ENCODE measurements around the gene ANKLE2.
"Not testable (repeated sequence)": the region's sequence is repeated elsewhere in the genome, so short reads cannot be mapped to it uniquely, and the experiment has no call there.

ANKLE2 gene

DNA sequence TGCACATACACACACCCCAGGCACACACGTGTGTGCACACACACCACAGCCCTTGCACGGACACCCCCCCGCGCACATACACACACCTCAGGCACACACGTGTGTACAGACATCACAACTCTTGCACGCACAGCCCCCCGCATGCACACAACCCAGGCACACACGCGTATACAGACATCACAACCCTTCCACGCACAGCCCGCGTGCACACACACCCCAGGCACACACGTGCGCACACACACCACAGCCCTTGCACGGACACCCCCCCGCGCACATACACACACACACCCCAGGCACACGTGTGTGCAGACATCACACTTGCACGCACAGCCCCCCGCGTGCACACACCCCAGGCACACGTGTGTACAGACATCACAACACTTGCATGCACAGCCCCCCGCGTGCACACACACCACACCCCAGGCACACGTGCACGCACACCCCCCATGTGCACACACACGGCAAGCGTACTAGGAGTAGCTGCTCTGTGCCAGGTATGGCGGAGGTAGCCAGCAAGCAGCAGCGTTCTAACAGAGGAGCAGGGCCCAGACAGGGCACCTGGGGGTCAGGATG is 18.2 kb upstream of the ANKLE2 start:
- DNase-seq (ENCODE audit: extremely low spot score, insufficient read length, low read depth) (no peak), FAIRE-seq (no peak)

DNA sequence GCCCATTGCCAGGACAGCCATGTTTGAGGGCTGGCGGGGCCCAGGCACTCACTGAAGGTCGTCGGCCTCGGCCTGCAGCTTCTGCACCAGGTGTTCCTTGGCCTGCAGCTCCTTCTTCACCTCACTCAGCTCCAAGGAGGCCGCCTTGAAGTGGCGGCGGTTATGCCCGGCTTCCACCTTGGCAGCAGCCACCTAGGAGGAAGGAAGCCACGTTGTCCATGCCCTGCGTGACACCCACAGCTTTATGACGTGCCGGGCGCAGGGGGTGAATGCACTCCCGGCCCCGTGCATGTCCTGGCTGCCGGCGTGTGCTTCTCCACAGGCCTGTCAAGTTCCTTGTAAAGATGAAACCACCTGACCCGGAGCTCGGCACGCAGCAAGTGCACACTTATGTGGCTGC is 16.0 kb upstream of the ANKLE2 start:
- DNase-seq (ENCODE audit: extremely low spot score, insufficient read length, low read depth) (no peak), FAIRE-seq (no peak)

DNA sequence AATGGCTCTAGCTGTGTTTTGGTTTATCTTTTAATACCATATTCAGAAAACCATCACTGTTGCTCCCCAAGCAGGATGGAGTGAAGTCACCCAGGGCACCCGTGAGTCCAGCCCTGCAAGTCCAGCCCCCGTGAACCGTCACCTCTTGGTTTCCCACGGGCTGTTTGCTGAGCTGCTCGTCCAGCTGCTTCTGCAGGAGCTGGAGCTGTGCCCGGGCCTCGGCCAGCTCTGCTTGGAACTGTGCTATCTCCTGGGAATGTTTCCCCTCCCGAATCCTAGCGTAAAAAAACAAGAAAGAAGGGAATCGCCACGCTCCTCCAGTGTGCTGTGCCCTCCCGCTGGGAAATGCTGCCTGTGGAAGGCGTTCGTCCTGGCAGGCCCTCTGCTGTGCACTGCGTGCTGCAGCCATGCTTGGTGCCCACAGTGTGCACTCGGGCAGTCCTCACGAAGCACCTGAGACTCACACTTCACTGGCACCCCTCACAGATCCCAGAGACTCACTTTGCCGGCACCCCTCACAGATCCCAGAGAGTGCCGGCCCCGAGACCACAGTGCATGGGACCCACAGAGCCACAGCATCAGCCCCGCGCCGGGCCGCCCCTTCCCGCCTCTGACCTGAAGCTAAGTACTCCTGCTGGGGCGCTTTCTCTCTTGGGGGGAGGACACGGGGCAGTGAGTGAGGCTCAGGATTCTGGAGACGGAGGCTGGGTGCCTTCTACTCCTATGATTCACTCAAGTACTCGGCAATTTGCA is 15.4 kb upstream of the ANKLE2 start:
- DNase-seq (ENCODE audit: extremely low spot score, insufficient read length, low read depth) (no peak), FAIRE-seq (no peak)

DNA sequence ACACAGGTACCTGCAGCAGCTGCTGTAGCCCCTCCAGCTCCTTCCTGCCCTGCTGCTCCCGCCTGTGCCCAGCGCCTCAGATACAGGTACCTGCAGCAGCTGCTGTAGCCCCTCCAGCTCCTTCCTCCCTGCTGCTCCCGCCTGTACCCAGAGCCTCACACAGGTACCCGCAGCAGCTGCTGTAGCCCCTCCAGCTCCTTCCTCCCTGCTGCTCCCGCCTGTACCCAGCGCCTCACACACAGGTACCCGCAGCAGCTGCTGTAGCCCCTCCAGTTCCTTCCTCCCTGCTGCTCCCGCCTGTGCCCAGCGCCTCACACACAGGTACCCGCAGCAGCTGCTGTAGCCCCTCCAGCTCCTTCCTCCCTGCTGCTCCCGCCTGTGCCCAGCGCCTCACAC is 14.6 kb upstream of the ANKLE2 start:
- not testable (repeated sequence) for DNase-seq (ENCODE audit: extremely low spot score, insufficient read length, low read depth); FAIRE-seq

DNA sequence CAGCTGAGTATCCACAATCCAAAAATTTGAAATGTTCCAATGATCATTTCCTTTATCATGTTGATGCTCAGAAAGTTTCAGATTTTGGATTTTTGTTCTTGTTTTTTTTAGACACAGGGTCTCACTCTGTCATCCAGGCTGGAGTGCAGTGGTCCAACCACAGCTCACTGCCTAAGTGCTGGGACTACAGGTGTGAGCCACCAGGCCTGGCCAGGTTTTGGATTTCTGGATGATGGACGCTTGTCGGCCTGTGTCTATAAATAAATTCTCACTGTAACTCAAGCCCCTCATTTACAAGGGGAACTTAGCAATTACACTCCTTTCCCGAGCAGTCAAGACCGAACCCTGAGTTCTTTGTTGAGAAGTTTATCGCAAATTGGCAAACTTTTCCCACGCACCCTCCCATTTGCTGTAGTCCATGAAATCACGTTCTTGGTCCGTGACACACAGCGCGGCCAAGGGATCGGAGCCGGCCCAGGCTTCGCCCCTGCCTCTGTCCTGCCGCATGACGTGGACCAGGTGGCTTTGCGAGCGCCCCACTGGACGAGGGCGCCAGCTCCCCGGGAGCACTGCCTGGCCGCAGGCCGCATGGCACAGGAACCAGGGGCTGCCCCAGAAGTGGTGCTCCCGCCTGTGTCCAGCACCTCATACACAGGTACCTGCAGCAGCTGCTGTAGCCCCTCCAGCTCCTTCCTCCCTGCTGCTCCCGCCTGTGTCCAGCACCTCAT is 14.0 kb upstream of the ANKLE2 start:
- FAIRE-seq, result no peak
- DNase-seq (ENCODE audit: extremely low spot score, insufficient read length, low read depth), result no peak

DNA sequence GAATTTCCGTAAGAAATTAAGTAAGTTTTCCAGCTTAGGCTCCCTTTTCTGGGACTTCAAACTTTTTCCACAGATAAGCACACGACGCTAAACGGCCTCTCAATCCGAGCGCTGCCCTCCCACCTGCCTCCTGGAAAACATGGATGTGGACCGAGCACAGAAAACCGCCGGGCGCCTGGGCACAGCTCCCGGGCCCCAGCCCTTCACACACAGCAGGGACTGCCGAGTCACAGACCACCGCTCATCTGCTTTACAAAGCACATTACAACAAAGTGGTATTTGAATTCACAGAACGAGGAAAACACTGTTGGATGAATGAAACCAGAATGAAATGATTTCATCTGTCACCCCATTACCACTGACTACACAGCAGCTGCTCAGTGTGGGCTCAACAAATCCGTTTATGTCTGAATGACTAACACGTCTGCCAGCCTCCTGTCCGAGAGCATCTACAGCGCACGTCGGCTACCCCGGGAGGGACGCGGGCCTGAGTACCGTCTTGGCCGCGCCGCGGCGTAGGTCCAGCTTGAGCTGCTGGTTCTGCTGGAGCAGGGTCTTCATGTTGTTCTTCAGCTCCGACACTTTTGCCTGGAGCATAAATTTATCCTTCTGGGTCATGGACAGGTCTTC is 13.1 kb upstream of the ANKLE2 start:
- no peak for FAIRE-seq

DNA sequence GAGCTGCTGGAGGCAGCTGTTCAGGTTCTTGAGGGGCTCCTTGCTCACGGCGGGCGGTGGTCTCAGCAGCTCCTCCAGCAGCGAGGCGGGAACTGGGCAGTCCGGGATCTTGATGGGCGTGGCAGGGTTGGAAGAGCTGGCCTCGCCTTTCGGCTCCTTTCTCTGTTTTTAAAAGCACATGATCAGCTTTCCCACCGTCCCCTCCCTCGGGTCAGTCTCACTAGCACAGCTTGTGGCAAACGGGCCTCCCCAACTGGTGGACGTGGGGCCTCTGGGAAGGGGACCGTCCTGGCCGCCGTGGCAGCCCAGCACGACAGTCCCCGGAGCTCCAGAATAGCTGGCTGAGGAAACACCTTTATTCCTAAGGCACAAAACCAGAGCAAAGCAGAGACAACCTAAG is 12.5 kb upstream of the ANKLE2 start:
- no peak for FAIRE-seq

More for the DNA sequence above, 13.1 kb upstream of the ANKLE2 start:
- no peak for DNase-seq (ENCODE audit: extremely low spot score, insufficient read length, low read depth)

DNA sequence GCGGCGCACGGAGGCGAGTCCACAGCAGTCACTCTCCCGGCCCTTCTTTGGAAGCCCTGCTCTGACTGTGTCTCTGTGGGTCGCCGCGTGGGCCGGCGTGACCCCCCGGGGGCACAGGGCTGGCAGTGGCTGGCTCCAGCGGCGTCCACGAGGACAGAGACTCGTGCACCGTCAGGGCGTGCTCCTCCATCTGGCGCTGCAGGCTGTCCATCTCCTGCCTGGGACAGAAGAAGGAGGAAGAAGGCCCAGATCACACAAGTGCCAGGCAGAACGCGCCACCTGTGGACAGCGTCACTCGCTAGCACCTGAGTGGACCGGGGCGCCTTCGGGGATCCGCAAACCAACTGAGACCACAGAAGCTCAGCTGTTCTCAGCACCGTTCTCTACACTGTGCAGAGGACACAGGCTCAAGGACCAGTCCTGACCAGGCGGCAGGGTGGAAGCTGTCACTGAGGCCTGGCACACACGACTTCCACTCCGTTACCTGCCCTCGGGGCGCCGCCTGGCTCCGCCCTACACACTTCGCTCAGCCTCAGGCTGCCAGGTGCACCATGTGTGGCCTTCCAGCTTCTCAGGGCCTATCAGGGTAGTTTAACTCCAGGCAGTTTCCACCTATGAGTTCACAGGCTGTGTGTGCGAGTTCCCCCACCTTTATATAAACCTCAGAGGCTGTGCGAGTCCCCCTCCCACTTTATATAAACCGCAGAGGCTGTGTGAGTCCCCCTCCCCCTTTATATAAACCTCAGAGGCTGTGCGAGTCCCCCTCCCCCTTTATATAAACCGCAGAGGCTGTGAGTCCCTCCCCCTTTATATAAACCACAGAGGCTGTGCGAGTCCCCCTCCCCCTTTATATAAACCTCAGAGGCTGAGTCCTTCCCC is 11.7 kb upstream of the ANKLE2 start:
- FAIRE-seq (no peak), DNase-seq (ENCODE audit: extremely low spot score, insufficient read length, low read depth) (no peak)

More for the DNA sequence above, 12.5 kb upstream of the ANKLE2 start:
- DNase-seq (ENCODE audit: extremely low spot score, insufficient read length, low read depth), result no peak

DNA sequence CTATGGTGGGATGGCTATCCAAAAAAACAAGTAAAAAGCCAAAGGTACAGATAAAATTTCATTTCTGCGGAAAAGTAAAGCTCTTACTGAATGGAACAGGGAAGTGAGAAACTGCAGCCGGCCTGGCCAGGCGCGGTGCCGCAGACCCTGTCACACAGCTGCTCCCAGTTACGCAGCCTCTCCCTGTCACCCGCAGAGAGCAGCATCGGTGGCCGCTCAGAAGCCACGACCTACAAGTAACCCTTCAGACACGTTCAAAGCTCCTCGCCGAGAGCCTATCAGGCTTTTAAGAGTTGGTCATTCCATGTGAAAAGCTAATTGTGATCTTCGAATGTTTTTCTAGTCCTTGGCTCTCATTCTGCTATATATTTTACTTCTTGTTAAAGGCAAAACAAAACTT is 11.0 kb upstream of the ANKLE2 start:
- DNase-seq (ENCODE audit: extremely low spot score, insufficient read length, low read depth) (no peak), FAIRE-seq (peak; percentile 57)

DNA sequence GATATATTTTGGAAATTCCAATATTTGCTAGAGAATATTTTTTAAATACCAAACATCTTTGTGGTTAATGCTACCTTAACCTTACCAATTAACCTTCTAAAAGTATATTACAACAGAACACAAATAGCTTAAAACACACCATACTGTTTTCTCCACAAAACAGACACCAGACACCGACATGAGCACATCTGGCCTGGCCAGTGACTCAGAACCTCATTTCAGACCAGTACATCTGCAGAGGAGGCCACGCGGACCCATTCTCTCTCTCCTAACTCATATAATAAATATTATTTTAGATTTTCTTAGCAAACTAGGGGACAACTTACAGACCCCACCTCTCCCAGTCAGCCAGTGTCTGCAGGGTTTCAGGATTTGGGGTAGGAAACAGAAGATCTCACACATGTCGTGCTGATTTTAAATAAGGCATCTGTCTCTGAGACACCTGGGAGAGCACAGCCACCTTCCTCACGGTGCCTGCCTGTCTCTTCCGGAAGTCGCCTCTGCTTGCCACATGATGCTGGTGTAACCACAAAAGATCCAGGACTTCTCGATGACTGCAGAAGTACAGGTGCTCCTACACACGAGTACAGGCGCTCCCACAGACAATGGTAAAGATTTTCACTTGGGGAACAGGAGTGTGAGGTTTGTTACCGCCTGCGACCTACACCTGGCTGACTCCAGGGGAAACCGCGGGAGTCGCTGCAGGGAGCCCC is 9.7 kb upstream of the ANKLE2 start:
- FAIRE-seq (peak; percentile 83), DNase-seq (ENCODE audit: extremely low spot score, insufficient read length, low read depth) (no peak)

DNA sequence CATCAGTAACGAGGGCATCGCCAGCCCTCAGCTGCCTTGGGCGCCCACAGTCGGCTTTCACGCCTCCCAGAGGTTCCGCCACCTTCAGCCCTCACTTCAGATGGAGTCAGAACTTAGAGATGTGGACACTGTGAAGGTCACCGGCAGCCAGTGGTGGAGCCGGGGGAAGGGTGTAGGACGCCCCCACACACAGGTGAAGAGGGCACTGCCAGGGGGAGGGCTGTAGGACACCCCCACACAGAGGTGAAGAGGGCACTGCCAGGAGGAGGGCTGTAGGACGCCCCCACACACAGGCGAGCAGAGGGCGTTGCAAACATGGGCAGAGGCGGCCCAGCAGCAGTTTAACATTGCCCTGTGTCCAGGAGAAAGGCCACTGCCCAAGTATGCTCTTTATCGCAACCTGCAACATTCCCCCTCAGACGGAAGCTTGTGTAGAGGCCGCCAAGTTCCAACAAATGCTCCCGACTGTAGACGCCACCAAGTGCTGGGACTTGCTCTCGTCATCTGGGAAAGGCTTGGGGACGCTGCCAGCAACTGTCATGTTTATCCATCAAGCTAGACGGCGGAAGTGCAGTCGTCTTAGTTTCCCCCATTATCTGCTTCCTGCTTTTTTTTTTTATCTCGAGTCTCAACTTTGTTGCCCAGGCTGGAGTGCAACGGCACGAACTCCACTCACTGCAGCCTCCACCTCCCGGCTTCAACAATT is 4.9 kb upstream of the ANKLE2 start:
- FAIRE-seq (no peak), DNase-seq (ENCODE audit: extremely low spot score, insufficient read length, low read depth) (no peak)

DNA sequence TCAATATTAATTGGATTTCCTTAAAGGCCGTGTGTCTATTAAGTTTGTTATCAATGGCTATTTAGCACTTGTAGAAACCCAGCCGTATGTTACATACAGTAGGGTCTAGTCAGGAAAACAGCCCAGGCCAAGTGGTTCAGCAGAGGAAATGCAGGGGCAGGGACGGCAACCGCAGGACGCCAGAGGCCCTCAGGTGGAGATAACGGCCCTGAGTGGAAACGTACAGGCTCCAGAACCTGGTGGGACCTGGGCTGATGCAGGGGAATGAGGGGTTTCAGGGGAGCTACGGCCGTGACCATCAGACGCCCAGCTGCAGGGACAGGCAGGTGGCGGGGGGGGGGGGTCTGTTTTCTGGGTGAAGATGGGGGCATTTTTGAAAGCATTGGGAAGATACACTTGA is 3.7 kb upstream of the ANKLE2 start:
- FAIRE-seq, result no peak
- DNase-seq (ENCODE audit: extremely low spot score, insufficient read length, low read depth), result no peak

DNA sequence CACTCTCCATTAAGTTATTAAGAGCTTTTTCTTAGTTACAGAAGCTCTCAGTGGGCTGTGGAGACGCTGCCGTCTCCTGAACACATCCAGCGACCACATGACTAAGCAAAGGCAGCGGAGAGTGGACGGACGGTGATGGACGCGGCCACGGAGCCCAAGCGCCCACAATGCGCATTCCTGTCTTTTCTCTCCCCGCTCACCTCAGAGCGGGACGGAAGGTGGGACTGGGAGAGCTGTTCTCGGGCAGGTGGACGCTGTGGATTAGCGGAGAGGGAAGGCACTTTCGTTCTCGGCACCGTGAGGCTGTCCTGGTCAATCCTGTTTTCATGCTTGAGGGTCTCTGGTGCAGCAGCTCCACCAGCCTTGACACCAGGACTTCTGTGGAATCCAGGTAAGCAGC is 2.6 kb upstream of the ANKLE2 start:
- no peak for DNase-seq (ENCODE audit: extremely low spot score, insufficient read length, low read depth)
- FAIRE-seq, result no peak

DNA sequence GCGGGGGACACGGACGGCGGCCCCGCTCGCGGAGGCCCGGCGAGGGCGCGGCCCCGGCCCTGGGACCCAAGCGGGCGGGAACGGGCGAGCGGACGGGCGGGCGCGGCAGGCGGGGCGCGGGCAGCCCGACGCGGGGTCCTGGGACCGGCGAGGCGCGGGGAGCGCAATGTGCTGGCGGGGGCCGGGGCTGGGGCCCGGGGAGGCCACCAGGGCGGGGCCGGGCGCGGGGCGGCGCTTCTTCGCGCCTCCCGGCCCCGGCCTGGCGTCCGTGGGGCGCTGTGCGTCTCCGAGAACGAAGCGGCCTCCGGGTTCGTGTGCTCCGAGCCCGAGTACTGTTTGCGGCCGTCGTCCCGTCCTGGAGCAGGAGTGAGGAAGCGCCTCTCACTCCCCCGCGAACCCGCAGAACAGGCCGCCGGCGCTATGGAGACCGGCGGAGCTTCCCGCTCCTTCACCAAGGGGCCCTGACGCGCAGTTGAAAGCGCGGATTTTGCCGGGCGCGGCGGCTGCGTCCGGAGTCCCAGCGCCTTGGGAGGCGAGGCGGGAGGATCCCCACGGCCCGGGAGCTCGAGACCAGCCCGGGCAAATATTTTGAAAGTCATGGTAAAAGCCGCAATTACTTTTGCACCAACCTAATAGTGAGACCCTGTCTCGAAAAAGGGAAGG is 420 bp upstream of the ANKLE2 start:
- no peak for FAIRE-seq
- peak; percentile 82 for DNase-seq (ENCODE audit: extremely low spot score, insufficient read length, low read depth)

DNA sequence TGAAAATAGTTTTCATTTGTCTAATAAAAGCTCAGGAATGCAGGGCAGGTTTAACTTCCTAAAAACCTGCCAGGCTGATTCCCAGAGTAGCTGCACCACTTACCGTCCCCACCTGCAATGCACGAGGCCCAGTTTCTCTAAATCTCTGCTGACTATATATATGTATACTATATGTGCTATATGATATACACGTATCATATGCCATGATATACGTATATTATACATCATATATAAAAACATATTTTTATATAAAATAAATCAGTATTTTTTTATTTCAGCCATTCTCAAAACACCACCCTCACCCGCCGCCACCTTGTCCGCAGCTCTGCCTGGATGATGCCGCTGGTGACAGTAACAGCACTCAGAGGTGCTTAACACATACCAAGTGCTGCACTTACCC is 2.3 kb downstream of the ANKLE2 start:
- FAIRE-seq (no peak), DNase-seq (ENCODE audit: extremely low spot score, insufficient read length, low read depth) (no peak)

DNA sequence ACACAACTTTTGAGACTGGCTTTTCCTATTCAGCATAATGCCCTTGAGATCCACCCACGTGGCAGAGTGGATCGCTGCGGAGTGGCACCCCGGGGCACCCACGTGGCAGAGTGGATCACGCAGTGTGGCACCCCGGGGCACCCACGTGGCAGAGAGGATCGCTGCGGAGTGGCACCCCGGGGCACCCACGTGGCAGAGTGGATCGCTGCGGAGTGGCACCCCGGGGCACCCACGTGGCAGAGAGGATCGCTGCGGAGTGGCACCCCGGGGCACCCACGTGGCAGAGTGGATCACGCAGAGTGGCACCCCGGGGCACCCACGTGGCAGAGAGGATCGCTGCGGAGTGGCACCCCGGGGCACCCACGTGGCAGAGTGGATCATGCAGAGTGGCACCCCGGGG is 2.8 kb downstream of the ANKLE2 start:
- DNase-seq (ENCODE audit: extremely low spot score, insufficient read length, low read depth); FAIRE-seq: not testable (repeated sequence)

DNA sequence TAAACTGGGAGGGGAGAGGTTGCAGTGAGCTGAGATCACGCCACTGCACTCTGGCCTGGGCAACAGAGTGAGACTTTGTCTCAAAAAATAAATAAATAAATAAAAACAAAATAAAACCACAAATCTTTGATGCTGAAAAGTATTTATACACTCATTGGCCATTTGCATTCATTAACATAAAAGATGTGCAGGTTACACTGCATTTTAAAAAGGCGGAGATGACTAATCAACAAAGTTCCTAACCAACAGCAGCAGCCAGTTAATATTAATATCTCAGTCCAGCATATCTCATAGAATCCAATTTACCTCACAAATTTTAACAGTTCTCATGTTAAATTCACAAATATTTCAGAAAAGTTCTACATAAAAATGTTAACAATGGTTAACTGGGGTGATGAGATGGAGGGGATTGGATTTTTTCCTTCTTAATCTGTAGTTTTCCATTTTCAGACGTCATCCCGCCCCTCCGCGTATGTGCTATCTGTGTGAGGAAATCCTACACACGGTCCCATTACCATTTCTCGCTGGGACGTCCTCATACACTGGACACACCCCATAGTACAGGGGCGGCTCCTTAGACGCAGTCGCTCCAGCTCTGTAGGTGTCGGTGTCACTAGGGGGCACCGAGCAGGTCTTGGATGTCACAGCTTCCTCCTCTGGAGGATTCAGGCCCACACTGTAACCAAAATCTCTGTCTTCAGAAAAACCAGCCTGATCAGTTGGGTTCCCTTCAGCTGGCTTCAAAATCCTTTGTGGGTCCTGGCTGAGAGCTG is 7.3 kb downstream of the ANKLE2 start:
- FAIRE-seq, result no peak
- no peak for DNase-seq (ENCODE audit: extremely low spot score, insufficient read length, low read depth)
